Renal cortex interstitium (tissue), 11 donors: Measurements from ENCODE around the gene ZW10. TPM values are rescaled to one million over a fixed set of nuclear protein-coding genes. Genes with fewer than 3 reads are reported as not detected.
"Not testable (repeated sequence)": the region's sequence is repeated elsewhere in the genome, so short reads cannot be mapped to it uniquely, and the experiment has no call there.

Experiments used
- DNase-seq, 11 donors: peaks; one replicate each; pipeline ENCODE4 v3.0.0-alpha.2; 2013; ENCODE audit warnings: low read depth in 9 of 11, low spot score in 4 of 11; ENCODE audit errors: extremely low read depth in 1 of 11
- polyA plus RNA-seq, 3 donors: library from polyadenylated mRNA; unstranded; fragments of 120-200 nt; gene quantifications; one replicate each; pipeline ENCODE4 v1.2.1, GENCODE V29; 2013; ENCODE audit not compliant: insufficient read length in 3 of 3

ZW10 gene
- polyA plus RNA-seq, 3 donors, result 21.9 to 26.8 (median 24.3) TPM

DNA sequence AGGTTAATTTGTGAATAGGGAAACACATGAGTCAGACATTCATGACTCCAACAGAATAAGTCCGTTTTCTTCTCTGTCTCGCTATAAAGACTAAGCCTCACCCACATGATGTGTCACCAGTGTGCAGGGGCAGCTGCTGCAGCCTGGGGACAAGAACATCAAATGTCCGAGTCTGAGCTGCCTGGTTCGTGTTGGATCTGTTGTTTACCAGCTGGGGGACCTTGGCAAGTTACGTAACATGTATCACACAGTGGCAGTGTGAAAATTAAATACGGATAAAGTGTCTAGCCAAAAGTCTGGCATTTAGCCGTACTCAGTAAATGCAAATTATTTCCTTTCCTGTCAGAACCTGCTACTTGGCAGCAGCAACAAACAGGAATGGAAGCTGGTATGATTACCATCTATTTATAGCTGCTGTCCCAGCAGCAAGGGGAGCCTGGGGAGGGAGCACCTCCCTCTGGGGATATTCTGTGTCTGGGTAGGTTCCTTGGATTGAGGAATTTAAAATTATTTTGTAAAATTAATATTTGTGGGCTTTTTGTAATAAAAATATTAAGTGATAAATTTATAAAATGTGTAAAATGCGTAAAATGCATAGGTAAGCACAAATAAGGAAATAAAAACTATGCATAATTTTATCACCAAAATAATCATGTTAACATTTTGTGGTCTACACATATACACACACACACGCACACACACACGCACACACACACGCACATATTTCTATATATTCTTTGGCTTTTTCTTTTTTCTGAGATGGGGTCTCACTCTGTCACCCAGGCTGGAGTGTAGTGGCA, 4.8 kb upstream of the ZW10 start:
- no peak for DNase-seq

DNA sequence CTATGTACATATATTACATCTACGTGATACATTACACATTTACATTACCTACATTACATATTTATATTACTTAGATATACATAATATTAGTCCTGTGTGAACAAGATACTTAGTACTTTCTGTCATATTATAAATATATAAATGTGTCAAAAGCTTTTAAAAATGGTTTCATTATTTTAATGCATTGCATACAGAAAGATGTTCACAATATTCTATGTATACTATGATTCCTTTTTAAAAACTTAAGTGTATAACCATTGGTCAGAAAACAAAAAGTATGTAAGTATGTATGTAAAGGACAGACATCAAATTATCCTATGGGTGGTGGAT, 647 bp upstream of the ZW10 start:
- DNase-seq, result no peak

DNA sequence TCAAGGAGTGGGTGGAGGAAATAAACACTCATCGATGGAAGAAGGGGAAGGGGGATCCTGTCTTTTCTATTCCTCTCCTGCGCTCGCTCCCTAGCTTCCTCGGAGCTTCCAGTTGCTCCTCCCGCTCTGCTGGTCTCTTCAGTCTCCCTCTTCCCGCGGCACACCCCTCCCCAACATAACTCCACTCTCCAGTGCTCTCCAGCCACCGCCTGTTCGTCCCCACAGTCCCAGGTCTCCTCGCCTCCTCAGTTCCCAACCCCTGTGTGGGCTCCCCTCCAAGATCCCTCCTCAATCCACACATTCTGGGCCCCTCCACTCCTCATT, 438 bp downstream of the ZW10 start:
- peak in 3 of 11 donors; percentile 6 to 15 (median 13) for DNase-seq

DNA sequence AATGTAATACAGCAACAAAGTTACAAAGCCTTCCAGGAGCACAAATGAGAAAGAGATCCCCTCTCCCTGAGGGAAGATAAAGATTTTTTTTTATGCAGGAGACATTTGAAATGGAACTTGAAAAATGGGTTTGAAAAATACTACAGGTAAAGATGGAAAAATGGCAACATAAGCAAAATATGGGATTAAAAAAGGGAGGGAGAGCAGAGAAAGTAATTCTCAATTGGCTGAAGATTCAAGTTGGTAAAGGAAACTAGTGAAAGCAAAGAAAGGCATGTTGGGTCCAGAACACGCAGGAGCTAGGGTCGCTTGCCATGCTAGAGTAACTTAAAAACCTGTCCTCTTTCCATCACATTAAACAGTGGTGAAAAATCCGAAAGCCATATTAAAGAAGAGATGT, 1.5 kb downstream of the ZW10 start:
- DNase-seq, result no peak

DNA sequence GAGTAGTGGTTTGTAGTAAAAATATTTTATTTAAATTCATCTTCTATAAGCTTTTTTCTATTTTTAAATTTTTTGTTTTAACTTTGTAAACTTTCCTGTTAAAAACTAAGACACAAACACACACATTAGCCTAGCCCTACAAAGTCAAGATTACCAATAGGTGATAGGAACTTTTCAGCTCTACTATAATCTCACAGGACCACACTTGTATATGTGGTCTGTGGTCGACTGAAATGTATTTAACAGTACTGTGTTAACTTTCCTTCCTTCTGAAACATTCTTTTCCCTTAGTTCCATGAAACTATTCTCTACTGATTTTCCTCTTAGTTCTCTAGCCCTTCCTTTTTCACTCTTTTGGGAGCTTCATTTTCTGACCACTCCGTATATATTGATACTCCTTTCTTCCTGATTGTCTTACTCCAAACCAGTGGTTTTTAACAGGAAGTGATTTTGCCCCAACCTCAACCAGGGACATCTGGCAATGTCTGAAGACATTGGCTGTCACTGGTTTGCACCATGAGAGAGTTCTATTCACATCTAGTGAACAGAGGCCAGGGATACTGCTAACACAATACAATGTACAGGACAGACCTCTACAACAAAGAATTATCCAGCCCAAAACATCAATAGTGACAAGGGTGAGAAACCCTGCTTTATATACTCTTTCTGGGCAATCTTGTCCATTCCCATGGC, 8.8 kb downstream of the ZW10 start:
- no peak for DNase-seq

DNA sequence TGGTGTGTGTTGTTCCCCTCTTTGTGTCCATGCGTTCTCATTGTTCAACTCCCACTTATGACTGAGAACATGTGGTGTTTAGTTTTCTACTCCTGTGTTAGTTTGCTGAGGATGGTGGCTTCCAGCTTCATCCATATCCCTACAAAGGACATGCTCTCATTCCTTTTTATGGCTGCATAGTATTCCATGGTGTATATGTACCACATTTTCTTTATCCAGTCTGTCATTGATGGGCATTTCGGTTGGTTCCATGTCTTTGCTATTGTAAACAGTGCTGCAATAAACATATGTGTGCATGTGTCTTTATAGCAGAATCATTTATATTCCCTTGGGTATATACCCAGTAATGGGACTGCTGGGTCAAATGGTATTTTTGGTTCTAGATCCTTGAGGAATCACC, 10.5 kb downstream of the ZW10 start:
- DNase-seq, result not testable (repeated sequence)

DNA sequence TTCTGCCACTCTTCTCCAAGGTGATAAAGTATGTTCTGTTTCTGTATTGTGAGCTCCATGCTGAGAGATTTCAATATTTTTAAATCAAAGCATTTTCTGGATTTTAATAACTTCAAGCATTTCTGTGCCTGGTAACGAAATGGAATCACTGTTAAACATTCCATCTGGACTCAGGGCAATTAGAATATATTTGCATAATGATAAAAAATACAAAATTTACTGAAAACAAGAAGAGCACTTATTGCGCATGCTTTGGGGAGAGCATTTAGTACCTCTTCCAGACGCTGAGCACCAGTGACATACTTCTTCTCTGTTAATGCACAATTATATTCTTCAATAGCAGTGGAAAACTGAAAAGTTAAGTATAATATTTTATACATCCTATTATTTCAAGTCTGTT, 13.3 kb downstream of the ZW10 start:
- no peak for DNase-seq

DNA sequence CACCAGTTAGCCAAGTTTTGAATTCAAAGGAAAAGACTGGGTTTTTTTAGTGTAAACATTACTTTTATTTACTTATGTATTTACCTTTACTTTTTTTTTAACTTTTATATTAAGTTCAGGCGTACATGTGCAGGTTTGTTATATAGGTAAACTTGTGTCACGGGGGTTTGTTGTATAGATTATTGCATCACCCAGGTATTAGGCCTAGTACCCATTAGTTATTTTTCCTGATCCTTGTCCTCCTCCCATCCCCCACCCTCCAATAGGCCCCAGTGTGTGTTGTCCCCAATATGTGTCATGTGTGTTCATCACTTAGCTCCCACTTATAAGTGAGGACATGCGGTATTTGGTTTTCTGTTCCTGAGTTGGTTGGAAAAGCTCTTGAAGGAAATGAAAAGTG, 20.6 kb downstream of the ZW10 start:
- no peak for DNase-seq

DNA sequence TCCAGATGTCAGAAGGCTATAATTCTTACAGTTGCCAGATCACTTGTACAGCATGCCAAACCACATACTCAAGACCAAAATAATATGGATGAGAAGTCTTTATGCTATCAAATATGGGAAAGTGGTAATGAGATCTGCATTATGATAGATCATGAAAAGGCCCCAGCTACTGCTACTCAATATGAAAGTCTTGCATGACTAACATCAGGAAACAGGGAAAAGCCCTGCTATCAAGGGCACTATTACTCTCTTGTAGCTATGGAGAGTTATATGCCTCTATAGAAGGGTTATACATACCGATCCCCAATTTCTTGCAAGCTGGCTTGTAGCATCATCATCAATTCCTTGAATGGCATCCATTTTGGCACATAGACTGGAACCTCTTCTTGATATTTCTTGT, 37.2 kb downstream of the ZW10 start:
- no peak for DNase-seq

DNA sequence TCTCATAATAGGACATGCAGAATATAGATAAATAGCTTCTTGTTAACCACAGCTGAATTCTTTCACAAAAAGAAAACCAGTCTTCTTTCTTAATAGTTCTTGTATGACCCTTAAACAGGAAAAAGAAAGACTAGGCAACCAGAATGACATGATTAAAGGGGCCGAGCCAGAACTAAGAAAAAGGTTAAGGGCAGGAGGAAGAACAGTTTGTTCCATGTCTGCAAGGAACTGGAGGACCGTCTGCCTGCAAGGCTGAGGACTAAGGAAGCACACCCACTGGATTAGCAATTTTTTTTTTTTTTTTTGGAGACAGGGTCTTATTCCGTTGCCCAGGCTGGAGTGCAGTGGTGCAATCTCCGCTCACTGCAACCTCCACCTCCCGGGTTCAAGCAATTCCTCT, 41.4 kb downstream of the ZW10 start:
- DNase-seq, result peak in 1 of 11 donors; percentile 14

DNA sequence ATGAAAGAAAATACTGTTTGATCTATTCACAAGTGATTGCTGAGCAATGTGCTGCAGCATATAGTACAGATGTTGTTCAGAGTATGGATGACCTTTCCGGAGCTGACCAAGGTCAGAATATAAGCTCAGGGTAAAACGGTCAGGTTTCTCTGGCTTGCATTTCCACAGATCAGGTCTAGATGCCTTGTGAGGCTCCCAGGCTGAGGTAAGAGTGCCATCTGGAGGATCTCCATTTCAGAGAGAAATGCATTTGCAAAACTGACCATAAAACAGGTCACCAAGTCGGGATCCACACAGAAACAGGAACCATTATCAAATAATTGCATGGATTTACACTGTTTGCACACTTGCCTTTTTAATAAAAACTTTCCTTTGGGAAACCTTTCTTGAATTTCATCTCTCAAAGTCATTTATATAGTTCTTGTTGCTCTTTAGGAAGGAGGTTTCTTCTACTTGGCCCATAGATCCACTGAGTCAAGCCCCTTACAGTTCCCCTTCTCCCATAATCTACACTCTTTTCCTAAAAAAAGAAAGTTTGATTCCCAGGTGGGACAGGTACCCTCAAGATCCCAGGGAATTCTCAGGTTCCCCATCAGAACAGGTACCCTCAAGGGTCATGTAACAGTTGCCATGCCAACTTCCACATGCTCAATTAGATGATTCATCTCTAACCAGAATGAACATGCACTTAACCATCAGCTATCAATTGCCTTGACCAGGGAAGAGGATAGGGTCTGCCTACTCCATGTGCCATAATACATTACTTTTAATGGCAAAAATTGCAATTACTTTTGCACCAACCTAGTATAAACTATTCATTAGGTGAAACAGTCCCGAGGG, 42.4 kb downstream of the ZW10 start:
- peak in 9 of 11 donors; percentile 23 to 55 (median 43) for DNase-seq

DNA sequence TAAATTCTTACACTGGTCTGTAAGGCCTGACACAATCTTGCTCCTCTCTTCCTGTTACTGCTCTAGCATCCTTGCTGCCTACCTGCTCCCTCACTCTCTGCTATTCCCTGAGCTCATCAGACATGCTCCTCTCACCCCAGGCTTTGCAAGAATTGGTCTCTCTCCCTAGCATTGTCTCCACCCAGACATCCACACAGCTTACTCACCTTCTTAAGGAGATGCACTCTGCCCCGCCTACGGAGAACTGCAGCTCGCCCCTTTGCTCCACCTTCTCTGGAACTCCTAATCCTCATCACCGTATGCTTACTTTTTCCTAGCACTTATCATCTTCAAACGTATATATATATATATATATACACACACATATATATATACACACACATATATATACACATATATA, 44.0 kb downstream of the ZW10 start:
- DNase-seq, result no peak

DNA sequence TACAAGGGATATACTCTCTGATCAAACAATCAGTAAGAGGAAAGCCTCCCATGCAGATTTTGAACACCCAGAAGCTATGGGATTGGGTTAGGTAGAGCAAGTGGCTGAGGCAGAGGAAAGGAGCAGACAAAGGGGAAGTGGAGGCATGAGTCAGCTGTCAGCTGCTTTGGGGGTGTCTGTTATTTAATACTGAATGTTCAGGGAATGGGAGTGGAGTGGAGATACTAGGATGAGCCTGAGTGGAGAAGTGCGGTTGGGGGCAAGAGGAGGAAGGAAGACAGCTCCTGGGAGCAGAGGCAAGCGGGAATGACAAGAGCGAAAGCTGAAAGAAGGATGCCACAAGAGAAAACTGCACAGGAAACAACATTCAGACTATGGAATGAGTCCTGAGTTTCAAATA, 44.7 kb downstream of the ZW10 start:
- no peak for DNase-seq

DNA sequence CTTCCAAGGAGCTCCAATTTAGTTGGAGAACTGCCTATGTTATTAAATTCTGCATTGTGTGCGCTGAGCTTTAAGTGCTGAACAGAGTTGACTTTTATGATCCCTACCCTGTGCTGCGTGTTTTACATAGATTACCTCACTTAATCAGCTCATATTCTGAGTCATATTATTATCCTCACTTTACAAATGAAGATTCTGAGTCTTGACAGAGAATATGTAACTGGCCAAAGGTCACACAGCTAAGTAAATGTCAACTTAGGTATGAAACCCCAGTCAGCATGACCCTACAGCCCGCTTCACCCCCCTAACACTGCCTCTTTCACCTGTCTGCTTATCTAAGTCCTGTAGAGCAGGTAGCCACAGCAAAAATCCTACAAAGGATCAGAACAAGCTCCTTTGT, 47.6 kb downstream of the ZW10 start:
- DNase-seq, result no peak

DNA sequence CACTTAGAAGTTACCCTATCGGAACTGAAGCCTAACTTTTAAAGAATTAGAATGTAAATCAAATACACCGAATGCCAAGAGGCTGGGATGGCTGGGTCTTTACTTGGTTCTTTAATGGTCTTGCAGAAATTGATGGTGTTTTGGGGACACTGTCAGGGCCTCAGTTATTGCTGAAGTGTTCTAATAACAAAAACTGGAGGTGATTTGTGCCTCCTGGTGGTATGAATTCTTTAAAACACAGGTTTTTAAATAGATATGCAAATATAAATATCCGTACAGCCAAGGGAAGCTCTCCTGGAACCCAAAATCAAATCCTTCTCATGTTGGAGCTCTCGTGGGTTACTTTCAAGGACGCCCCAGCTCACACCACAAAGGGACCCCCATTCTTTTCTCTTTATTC, 48.1 kb downstream of the ZW10 start:
- DNase-seq, result no peak

DNA sequence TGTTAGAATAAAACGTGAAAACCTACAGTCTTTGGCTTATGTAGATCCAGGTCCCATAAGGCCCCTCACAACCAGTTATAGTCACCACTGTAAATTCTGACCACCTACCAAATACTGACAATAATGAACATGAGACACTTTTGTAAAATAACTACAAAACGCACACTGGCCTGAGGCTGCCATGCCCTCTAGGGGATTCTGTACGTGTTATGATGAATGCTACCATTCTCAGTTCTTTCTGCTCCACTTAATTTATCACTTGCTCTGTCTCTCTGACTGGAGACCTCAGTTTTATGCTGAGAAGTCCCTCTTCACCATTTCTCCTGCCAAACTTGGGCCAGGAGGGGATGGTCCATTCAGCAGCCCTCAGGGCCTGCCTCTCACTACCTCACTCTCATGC, 48.7 kb downstream of the ZW10 start:
- DNase-seq, result no peak

DNA sequence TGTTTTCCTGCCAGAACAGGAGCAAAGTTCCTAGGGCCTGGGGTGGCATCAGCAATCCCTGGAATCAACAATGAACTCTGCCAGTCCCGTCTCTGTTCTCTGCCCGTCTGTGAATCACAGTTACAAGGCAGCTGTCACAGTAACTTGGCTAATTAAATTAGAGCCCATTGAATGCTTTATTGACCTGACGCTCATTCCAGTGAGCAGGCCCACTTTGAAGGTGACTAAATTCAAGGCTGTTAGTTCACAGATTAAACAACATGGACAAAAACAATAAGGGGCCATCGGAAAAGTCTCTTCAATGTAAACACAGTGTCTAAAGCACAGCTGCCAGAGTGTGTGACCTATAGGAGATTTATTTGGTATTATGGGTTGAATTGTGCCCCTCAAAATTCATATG, 49.7 kb downstream of the ZW10 start:
- no peak for DNase-seq

DNA sequence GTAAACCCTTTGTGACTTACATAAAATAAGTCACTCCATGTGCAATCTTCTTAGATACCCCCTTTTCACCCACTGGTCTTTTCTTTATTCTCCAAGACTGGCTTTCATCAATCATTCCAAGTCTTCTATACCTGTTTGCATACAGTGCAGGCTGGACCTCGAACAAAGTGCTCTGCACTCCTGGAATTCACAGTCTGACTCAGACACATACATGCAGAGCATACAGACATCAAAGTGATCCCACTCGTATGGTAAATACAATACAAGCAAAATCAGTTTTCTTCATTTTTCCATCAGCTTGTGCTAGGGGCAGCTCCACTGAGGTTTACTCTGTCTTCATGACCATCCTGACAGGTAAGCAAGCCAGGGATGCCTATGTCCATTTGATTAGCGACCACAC, 50.6 kb downstream of the ZW10 start:
- DNase-seq, result no peak

DNA sequence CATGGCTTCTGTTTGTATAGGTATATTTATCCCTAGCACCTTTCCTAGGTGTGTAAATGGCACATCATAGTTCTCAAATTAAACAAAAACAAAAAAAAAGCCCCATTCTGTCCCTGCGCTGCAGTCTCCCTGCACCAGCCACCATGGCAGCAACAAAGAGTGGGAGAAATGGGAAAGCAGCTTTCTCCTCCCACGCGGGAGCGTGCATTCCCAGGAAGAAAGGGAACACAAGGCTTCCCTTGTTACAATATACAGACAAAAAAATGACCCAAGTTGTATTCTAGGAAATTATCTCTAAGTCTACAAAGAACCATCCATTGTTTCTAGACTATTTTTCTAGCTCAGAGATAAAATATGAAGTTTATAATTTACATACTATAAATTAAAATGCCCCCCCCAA, 51.3 kb downstream of the ZW10 start:
- no peak for DNase-seq

DNA sequence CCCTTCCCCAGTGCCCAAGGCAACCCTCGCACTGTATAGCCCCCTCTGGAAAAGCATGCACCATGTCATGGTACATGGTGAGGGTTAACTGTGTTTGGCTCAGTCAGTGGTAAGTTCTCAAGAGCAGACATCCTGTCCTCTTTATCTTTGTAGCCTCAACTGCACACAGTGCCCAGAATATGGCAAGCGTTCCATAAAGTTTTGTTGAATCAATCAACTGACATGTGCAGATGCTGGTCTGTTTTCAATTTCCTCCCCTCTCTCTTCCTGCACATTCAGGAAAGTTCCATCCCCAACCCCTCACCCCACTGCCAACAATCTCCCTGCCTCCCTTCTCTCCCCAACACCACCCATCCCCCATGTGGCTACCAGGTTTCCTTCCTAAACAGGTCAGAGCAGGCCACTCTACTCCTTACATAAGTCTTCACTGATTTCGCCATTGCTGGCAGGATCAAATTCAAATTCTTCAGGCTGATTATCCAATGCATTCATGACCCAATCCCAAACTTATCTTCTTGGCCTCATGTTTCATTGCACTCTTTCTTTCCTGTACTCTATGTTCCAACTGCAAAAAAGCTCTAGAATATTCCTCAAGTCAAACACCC, 51.9 kb downstream of the ZW10 start:
- DNase-seq, result no peak
